Epithelial cell of umbilical artery (primary cell): ENCODE data around the gene DHRS2. TPM values are rescaled to one million over a fixed set of nuclear protein-coding genes. Genes with fewer than 3 reads are reported as not detected.

Experiments
- total RNA-seq: library from RNA; depleted of rRNA; stranded (reverse); fragments of >200 nt; gene quantifications from 2 replicates; pipeline ENCODE4 v1.2.3, GENCODE V29; 2014

DHRS2 gene, protein sequence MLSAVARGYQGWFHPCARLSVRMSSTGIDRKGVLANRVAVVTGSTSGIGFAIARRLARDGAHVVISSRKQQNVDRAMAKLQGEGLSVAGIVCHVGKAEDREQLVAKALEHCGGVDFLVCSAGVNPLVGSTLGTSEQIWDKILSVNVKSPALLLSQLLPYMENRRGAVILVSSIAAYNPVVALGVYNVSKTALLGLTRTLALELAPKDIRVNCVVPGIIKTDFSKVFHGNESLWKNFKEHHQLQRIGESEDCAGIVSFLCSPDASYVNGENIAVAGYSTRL
- total RNA-seq, result not detected in 2 replicates

DNA sequence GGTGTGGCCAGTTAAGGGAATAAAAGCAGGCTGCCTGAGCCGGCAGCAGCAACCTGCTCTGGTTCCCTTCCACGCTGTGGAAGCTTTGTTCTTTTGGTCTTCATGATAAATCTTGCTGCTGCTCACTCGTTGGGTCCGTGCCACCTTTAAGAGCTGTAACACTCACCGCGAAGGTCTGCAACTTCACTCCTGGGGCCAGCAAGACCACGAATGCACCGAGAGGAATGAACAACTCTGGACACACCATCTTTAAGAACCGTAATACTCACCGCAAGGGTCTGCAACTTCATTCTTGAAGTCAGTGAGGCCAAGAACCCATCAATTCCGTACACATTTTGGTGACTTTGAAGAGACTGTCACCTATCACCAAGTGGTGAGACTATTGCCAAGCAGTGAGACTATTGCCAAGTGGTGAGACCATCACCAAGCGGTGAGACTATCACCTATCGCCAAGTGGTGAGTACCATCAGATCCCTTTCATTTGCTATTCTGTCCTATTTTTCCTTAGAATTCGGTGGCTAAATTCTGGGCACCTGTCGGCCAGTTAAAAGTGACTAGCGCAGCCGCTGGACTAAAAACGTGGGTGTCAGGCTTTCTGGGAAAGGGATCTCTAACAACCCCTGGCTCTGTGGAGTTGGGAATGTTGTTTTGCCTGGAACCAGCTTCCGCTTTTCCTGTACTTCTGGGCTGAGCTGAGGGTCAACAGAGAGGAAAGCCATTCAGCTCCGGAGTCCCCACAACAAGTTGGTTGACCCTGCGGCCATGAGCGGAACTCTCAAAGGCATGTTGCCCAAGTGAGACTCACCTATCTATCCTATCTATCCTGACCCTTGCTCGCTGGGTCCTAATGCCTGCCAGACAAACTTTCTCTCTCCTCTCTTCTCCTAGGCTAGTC is at the start of gene DHRS2:
Gene DHRS2 (plus strand): TSS at position 48 of the 895 bp plus-strand sequence. CDS start 2,501 bp downstream, outside the sequence.

Other genes with a start within 250 kb of the DHRS2 start
- not detected in 2 replicates for gene MYH6, start 228.1 kb upstream of the DHRS2 start, total RNA-seq
- gene MYH7, start 200.7 kb upstream of the DHRS2 start, total RNA-seq, result not detected in 2 replicates
- gene NGDN, start 166.7 kb upstream of the DHRS2 start, total RNA-seq, result 58.5 and 77.8 TPM in 2 replicates
- under 0.01 and 0.46 TPM in 2 replicates for gene ZFHX2, start 84.6 kb upstream of the DHRS2 start, total RNA-seq
- gene THTPA, start 80.1 kb upstream of the DHRS2 start, total RNA-seq, result 10.0 and 10.4 TPM in 2 replicates
- 7.1 and 14.1 TPM in 2 replicates for gene AP1G2, start 68.6 kb upstream of the DHRS2 start, total RNA-seq
- gene JPH4, start 57.6 kb upstream of the DHRS2 start, total RNA-seq, result not detected in 2 replicates